ENCODE results near the gene NCAPH2.

DNA sequence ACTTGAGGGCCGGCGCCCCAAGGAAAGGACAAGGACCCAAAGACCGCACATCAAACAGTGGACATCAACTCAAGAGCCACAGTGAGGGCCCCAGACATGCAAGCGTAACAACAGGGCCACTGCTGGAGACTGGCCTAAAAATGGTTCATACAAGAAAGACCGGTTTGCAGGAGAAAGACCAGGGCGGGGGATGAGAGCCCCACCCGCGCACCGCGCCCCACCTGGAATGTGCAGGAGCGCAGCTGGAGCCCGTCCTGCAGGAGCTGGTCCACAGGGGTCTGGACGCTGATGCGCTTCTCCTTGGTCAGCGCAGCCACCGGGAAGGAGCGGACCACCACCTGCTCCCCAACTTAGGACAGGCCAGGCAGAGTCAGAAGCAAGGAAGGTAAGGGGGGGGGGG, 47.1 kb upstream of the NCAPH2 start:
- TF ChIP-seq RAD21 (CRISPR knock-in tag; IDR thresholded peaks at IDR 0.05) (no peak), CREB1 (IDR thresholded peaks at IDR 0.05) (no peak), CREB1 (CRISPR knock-in tag; IDR thresholded peaks at IDR 0.05) (no peak), HDAC2 (CRISPR knock-in tag; IDR thresholded peaks at IDR 0.05) (no peak)

Measured in HepG2 (cell line).